Fibroblast of pulmonary artery (primary cell): ENCODE data around the gene FAM184B.

Experiments used
- DNase-seq: peaks from one replicate; pipeline ENCODE4 v3.0.0-alpha.2; 2010; ENCODE audit warnings: low read depth
- H3K4me3 ChIP-seq: replicated peaks from 2 replicates; pipeline ENCODE4 v1.5.1; 2011; ENCODE audit warnings: low read depth, mild to moderate bottlenecking, control low read depth, low read length, moderate library complexity
- CTCF ChIP-seq: IDR thresholded peaks from 2 replicates; pipeline ENCODE4 v1.5.1; 2011; ENCODE audit warnings: mild to moderate bottlenecking, control low read depth, low read length, inconsistent platforms; ENCODE audit errors: missing control alignments

Gene FAM184B

DNA sequence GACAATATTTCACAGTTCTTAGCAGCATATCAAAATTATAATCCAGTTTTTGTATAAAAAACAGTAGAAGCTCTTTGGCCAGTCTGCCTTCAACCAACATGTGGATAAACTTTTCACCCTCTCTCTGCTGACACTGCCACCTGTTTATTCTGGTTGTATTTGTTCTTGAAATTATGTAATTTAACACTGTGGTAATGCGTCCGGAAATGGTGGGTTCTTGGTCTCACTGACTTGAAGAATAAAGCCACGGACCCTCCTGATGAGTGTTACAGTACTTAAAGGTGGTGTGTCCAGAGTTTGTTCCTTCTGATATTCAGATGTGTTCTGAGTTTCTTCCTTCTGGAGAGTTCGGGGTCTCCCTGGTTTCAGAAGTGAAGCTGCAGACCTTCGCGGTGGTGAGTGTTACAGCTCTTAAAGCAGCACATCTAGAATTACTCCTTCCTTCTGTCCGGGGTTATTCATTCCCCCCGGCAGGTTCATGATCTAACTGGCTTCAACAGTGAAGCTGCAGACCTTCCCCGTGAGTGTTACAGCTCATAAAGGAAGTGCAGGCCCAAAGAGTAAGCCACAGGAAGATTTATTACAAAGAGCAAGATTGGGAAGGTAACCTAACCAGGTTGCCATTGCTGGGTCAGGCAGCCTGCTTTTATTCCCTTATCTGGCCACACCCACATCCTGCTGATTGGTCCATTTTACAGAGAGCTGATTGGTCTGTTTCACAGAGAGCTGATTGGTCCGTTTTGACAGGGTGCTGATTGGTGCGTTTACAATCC is 15.7 kb downstream of the FAM184B start:
- DNase-seq: no peak
- TF ChIP-seq CTCF: no peak
- no peak overlapping the region for H3K4me3 ChIP-seq

GRCh38 chr4:17763931-17764330 is 17.5 kb downstream of the FAM184B start:
- no peak overlapping the region for H3K4me3 ChIP-seq
- TF ChIP-seq CTCF: no peak
- no peak for DNase-seq

DNA sequence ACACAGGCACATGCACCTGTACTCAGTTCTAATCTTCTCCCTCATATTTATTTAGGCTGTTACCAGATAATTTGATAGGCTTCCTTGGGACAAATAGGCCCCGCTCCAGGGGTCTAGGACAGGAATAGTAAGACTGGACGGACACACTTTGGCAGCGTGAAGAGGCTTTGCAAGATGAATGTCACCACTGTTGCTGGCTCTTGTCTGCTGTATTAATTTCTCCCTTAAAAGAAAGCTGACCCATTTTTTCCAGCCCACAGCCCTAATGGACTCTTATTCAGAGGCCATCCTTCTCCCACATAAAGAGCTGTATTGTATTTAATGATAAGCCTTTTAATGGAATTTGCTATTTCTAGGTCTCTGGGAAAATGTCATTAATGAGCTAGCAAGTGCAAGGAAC is 18.0 kb downstream of the FAM184B start:
- no peak overlapping the region for H3K4me3 ChIP-seq
- no peak for DNase-seq
- no peak for TF ChIP-seq CTCF

DNA sequence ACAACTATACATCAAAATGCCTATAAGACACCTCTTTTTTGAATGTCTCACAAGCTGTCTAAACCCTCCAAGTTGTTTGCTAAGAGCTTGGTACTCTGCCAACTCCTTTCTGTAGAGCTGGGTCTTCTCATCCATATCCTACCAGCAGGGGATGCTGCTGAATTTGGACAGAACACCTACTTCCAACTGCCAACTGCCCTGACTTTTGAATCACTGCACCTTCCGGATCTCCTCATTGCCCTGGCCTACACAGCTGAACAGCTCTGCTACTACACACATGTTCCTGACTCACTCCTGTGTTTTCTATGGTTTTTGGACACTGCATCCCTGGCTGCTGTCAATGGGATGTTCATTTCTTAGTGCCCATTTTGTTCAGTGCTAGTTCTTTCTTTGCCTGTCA is 18.7 kb downstream of the FAM184B start:
- DNase-seq: peak; percentile 68

DNA sequence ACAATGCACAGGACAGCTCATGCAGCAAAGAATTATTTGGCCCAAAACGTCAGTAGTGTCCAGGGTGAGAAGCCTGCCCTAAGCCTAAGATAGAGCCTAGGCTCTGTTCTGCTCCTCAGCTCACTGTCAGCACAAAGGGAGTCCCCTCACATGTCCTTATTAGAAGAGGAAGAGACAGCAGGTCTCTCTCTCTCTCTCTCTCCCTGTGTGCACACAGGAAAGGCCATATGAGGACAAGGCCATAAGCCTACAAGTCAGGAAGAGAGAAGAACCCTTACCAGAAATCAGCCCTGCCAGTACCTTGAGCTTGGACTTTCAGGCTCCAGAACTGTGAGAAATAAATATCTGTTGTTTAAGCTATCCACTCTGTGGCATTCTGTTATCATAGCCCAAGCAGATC is 20.4 kb downstream of the FAM184B start:
- no peak for TF ChIP-seq CTCF
- H3K4me3 ChIP-seq: no peak overlapping the region
- no peak for DNase-seq

More for the DNA sequence above, 18.7 kb downstream of the FAM184B start:
- peak; percentile 42 for TF ChIP-seq CTCF
- H3K4me3 ChIP-seq: no peak overlapping the region

DNA sequence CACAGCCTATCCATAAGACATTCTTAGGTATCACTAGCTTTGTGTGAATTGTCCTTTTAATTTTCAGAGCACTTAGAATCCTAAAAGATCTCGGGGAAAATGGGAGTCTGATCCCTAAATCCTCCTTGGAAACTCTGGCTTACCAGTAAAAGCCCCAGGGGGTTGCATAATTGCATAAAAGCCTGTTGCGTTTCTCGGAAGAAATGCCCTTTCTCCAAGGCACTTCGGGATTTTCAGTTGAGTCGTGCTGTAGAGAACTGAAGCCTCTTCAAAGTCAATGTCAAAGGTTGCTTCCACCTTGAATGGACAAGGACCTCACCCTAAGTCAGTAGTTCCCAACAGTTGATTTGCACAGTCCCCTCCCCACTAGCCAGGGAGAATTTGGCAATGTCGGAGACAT is 20.8 kb downstream of the FAM184B start:
- no peak for DNase-seq
- no peak overlapping the region for H3K4me3 ChIP-seq

More for the DNA sequence above, 20.8 kb downstream of the FAM184B start:
- no peak for TF ChIP-seq CTCF
